HG03460 (cell line): ENCODE results near the gene PSMB1.

Experiments used
- ATAC-seq: cut with Tn5 transposase; IDR thresholded peaks from one replicate; pipeline ENCODE4 v1.9.1; 2021; ENCODE audit not compliant: unreplicated experiment

Gene PSMB1

DNA sequence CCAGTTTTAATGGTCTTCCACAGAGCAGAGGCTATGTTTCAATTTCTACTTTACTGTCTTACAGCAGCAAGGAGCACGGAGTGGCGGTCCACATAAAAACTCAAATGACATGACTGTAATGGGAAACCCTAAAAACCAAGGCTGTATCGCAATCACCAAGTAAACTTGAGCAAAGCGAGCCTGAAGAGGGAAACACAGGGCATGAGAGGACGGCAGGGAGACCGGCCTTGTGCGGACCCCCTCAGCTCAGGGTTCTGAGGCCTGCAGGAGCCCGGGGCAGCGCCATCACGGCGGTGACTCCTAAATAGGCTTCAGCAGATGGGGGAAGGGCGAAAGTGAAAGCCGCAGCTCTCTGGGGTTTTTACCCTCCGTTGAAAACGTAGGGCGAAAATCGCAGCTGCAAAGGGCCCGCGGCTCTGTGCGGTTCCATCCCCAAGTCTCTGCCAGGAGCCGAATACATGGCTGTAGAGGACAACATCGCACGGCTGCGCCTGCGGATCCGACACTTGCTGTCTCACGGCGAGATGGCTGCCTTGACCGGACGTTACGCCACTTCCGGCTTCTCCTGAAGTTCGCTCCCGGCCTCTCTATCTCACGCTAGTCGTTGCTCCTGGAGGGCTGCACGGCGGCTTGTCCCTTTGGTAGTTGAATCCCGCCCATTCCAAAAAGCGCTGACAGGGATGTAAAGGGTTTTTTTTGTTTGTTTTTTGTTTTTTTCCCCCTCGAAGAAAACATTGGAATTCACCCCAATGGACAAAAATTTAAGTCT is at the start of gene PSMB1:
Gene PSMB1 (minus strand): TSS at position 543 of the 769 bp plus-strand sequence. CDS start 65 bp downstream, at position 478.
- ATAC-seq: peak; percentile 62

DNA sequence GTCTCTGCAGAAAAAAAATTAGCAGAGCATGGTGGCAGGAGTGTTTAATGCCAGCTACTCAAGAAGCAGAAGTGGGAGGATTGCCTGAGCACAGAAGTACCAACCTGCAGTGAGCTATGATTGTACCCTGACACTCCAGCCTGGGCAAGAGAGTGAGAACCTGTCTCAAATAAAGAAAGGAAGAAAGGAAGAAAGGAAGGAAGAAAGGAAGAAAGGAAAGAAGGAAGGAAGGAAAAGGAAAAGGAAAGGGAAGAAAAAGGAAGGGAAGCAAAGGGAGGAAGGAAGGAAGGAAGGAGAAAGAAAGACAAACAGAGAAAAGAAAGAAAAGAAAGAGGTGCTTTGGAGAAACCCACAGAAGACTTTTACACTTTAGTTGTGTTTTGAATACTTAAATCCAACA is 44.2 kb upstream of the PSMB1 start:
- no peak for ATAC-seq

DNA sequence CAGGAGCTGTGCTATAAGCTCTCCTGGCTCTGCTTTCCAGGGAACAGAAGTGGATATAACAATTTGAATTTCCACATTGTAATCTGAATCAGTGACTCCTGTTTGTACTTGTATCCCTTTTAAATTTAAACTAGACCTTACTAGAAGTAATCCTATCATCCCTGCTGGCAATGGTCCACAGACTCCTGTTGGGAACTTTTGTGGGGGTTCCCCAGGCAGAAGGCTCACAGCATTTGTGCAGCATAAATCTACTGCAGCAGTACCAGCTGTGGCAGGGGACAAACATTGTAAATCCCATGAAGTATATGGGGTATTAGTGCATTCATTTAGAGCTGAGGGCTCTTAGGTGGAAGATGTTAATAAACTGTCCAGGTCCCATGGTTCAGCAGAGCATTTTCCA is 43.3 kb upstream of the PSMB1 start:
- ATAC-seq: no peak

DNA sequence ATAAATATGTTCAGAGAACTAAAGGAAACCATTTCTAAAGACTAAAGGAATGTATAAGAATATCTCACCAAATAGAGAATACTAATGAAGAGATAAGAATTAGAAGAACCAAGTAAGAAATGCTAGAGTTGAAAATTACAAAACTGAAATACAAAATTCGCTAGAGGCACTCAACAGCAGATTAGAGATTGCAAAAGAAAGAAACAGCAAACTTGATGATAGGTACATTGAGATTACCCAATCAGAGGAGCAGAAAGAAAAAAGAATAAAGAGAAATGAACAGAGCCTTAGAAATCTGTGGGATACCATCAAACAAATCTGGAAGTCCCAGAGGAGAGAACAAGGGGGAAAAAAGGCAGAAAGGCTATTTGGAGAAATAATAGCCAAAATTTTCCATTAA is 37.6 kb upstream of the PSMB1 start:
- no peak for ATAC-seq

DNA sequence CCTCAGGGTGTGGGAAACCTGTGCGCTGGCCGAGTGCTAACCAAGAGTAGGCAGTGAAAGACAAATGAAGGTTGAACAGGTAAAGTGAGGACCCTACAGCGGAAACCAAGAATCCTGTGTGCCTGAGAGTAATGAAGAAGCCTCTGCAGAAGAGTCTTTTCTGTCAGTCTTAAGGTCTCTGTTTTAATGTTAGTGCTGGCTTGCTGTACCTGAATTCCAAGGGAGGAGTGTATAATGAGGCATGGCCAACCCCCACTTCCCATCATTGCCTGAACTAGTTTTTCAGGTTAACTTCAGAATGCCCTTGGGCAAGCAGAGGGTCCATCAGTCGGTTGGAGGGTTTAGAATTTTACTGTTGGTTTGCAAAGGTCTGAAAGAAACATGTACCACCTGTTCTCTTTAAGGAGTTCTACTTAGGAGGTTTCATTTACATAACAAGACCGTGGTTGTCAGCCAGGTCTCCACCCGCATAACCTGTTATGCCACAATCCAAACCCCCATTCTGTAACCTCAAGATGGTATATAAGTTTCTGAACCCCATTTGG is 31.9 kb upstream of the PSMB1 start:
- peak; percentile 31 for ATAC-seq

DNA sequence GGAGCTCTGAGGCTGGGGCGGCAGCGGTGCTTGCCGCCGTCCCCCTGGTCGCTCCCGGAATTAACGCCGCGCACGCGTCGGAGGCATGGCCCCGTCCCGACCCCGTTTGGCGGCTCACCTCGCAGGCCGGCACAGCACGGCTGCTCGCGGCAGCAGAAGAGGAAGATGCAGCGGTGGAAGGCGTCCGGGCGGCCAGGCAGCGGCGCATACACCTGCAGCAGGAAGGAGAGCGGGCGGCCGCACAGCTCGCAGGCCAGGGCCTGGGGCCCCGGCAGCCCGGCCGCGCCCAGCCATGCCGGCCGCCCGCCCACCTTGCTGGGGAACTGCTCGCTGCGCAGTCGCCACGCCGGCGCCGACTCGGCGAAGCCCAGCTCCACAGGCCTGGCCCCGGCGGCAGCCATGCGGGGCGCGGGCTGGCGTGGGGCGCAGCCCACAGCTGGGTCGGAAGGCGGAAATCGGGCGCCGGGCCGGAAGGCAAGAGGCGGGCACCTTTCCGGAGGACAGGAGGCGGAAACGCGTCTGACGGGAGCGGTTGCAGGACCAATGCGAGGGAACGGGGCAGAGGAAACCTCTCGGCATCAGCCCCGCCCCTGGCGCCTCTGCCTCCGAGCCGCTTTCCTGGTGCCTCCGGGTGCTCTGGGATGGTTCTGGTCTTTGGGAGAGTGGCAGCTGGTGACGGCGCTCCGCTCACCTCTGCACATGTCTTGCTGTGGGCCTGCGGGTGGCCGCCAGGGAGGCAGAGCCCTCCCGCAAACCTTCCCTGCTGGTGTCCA is 31.3 kb upstream of the PSMB1 start, which contains the start of gene PDCD2:
Gene PDCD2 (minus strand): TSS at position 457 of the 773 bp plus-strand sequence. CDS start 56 bp downstream, at position 401.
- peak; percentile 98 for ATAC-seq

DNA sequence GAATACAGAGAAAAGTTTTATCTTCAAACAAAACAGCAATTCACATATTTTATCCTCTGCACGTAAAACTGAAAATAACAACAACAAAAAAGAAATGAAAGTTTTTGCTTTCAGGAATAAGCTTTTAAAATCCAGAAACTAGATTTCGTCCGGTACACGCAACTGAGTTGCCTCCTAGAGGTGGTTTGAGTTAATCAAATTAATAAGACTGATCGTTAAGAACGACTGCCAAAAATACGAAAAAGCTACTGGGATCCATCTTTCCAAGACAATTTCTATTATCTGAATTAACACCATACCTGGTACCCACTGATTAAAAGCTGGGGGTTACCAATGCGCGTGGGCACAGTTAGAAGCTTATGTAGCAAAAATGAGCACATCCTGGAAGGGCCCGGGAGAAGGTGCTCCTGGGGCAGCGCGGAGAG is 30.7 kb upstream of the PSMB1 start:
- no peak for ATAC-seq

DNA sequence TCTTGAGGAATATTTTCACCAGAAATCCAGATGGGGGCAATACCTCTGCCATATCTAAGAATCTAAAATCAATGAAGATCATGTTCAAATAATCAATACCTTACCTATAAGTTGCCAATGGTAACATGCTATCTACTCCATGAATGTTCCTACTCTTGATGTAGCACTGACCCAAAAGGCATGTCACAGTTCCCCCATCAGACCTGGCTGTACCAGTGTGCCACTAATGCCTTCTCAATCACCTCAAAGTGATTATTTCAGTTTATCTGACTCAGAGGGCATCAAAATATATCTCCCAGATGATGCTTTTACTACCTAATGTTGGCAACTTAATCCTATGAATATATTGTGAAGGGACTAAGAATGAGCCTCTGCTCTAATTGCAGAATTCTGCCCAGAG is 25.8 kb upstream of the PSMB1 start:
- ATAC-seq: no peak

DNA sequence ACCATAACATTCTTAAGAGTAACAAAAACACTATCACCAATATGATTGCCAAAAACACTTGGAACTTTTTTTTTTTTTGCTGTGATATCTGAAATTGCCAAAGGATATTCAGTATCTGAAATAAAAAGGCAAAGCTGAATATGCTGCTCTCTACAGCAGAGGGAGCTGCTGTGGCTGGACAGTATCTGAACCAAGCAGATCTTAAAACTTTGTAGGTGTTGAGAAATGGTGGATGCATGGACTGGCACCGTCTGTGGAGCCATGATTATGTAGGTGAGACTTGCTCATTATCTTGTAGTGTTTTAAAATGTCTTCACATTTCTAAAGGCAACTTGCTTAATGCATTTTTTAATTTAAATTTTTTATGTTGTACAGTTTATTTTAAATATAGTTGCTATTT is 22.1 kb upstream of the PSMB1 start:
- ATAC-seq: no peak

DNA sequence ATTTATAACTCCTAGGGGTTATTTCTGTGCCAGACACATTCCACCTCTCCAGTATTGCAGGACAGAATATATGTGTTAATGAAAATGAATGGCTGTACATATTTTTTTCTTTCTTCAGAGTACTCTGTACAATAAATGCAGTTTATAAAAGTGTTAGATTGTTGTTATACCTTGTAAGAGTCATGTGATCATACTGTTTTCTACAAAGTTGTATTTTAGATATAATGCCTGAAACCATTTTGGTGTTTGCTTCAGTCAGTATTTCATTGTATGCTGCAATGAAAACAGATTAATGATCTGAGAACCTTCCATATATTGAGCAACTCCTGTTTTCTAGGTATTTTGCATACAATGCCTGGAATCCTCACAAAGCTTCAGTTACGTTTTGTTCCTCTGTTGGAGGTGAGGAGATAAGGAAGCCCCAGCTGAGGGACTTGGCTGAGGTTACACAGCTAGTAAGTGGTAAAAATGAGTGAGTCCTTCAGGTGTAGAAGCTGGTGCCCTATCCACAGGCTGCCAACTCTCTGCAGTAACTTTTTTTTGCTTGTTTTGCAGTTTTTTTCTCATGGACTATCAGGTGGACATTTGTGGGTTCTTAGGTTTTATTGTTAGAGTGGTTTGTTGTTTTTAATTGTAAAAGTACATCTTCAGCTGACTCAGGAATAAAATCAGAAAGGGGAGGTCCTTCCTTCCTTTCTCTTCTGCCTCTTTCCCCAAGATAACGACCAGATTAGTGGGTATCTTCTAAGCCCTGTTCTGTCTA is 19.8 kb upstream of the PSMB1 start:
- no peak for ATAC-seq

DNA sequence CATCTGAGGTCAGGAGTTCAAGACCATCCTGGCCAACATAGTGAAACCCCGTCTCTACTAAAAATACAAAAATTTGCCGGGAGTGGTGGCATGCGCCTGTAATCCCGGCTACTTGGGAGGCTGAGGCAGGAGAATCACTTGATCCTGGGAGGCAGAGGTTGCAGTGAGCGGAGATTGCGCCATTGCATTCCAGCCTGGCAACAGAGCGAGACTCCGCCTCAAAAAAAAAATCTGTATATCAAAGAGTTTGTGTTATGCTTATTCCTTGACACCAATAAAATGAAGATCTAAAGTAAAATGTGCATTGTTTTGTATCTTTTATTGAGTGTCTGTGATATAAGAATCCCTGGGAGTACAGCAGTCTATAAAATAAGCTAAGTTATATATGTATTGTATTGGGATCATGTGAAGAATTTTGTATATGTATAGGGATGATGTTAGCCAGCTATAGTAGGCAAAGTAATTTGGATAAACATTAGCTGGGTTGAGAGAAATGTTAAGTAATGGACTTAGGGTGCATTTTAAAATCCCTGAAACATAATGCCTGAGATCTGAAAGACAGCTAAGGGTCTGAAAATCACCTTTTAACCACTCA is 11.9 kb upstream of the PSMB1 start:
- no peak for ATAC-seq

DNA sequence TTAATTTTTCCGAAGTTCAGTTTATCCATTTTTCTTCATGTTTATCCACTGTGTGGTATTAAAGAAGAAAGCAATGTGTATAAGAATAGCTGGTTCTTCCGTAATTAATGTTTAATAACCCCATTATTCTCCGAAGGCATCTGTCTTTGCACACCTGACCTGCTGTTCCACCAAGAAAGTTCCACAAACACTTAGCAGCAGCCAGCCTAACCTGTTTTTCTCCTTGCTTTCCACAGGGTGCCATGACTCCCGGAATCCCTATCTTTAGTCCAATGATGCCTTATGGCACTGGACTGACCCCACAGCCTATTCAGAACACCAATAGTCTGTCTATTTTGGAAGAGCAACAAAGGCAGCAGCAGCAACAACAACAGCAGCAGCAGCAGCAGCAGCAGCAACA is 8.4 kb upstream of the PSMB1 start:
- ATAC-seq: no peak

DNA sequence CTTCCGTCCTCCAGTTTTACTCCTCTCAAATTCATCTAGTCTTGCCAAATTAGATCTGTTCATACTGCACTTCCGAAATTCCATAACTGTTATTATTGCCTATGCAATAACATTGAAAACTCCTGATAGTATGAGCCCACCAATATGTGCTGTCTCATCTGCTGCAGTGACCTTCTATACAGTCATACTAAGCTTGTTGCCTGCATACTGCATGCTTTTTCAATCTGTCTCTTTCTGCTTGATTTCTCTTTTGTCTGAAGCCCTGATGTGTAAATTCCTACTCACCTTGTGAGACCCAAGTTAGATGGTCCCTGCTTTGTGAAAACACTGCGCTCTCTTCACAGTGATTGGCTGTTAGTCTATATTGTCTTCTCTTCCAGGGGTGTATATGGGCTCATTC is 2.2 kb upstream of the PSMB1 start:
- no peak for ATAC-seq

DNA sequence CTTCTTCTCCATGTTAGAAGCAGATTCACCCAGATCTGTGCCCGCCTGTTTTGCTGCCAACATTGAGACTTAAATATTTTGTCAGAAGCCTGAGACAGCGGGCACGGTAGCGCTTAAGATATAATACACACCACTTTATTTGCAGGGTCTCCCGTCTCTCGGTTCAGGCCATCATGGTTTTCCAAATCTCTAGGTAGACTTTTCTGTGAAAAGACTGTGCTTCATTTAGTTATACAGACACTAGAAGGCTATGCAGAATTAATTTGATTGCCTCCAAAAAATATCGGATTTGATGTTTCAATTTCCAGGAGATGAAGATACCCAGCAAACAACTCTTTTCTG is 1.7 kb upstream of the PSMB1 start:
- ATAC-seq: no peak

DNA sequence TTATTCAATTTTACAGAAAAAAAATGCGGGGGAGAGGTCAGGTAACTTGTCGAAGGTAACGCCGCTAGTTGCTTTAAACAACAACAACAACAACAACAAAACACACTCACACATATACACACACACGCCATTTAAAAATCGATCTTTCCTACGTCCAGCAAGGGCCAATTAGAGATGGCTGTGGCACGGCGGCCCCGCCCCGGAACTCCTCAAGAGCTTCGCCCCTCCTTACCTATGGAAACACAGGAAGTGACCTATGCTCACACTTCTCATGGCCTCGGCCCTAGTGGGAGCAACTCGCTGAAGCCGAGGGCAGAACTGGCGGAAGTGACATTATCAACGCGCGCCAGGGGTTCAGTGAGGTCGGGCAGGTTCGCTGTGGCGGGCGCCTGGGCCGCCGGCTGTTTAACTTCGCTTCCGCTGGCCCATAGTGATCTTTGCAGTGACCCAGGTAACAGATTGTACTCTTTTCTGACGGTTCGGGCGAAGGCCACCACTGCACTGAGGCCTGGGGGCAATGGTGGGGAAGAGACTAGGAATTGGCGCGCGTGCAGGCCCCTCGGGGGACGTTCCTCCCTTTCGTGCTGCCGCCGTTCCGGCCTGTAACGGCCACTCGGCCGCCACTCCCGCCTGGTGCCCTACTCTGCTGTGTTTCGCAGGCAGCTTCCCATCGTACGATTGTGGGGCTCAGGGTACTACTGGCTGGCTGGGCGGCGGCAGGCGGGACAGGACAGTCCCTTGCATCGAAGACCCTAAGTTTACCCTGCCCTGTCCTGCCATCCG is 1.1 kb upstream of the PSMB1 start, which contains the start of gene TBP:
Gene TBP (plus strand): TSS at position 357 of the 783 bp plus-strand sequence. CDS start 2,661 bp downstream, outside the sequence.
- ATAC-seq: peak; percentile 94

DNA sequence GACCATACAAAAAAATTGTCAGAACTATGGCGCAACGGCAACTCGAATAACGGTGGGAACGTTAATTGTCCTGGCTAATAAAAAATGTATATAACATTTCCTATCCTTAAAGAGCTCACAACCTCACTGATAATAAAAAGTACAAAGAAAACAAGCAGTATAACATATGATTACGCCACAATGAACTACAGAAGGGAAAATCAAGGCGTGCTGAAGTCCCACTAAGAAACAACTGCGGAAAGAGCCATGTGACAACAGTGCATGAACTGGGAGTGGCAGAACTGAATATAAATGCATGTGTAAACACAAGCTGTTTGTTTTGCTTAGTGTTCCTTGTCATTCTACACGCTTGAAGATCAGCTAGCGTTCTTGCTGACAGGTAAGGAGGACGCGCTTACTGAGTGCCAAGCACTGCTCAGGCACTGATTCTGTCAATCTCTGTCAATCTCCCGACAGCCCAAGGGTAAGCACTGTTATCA is 466 bp upstream of the PSMB1 start:
- ATAC-seq: peak; percentile 31

DNA sequence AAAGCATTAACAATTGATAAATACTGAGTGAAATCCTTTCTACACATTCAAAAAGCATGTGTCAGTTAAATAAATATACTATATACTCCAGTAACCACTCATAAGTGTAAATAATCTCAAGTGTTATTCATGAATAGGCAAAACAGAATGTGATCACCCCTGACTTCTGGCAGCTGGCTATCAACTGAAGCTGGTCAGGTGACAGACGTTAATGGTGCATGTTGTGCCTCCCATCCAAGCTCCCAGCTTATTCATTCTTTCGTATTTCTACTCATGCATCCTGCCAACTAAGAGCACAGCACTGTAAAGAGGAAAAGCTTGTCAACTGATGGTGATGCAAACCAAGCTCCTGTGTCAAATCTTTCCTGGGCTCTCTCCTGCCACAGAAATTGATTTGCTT is 7.7 kb downstream of the PSMB1 start:
- ATAC-seq: no peak

DNA sequence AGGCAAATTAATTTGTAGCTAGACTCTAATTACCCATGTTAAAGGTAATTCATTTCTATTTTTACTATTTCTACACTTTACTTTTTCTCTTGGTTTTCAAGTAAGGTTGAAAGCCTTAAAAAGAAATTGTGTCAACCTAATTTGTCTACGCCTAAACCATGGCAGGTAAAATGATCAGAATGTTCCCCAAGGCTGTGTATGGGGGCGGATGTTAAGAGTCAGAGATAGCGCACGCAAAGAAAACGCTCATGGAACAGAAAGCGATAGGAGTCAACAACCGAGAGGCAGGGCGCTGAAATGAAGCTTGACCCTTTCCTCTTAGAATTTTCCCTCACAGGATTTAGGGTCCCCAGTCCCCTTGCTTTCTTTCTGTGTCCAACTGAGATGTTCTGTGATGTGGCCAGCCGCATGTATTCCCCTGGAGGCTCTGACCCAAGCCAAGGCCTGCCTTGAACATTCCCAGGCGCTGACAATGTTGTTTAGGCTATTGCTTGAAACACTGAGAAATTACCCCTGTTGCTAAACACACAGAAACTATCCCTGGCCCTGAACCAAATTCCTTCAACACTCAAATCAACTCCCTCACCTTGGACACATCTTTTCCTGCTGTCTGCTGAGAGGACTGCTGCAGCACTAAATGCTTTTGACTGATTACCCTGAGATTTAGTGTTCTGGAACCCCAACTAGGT is 10.9 kb downstream of the PSMB1 start:
- ATAC-seq: no peak

DNA sequence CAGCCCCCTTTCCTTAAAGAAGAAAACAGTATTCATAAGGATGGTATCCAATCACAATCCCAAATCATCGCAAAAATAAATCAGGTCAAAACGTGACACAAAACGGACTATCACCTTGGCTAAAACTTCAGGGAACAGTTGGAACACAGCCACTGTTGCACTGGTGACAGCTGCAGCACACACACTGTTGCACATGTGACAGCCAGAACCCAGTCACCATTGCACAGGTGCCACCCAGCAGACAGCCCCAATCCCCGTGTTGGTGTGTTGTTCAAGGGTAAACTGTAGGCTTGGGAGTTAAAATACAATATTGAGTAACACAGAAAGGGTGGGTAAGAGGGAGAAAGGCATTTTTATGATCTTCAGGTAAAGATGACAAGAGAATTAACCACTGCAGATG is 15.8 kb downstream of the PSMB1 start:
- no peak for ATAC-seq
